VCaP (cell line): Measurements from ENCODE around the gene RAD50.

ENCODE experiments used
- H3K27ac ChIP-seq: fragments of 450-650 bp; 2 replicates; pipeline ENCODE4 v1.5.1; 2017
- CTCF ChIP-seq: fragments of 450-650 bp; conservative IDR thresholded peaks from 2 replicates; pipeline ENCODE4 v1.5.1; 2017; ENCODE audit warnings: mild to moderate bottlenecking, moderate library complexity

Gene RAD50

GRCh38 chr5:132659598-132660493 lies 103.1 kb downstream of the RAD50 start:
- no peak for TF ChIP-seq CTCF
- H3K27ac ChIP-seq: no peak overlapping the region

- TF ChIP-seq CTCF: no peak
- no peak overlapping the region for H3K27ac ChIP-seq
These were observed 104.6 kb downstream of the RAD50 start for GRCh38 chr5:132661231-132662003.

GRCh38 chr5:132662004-132662401 lies 105.2 kb downstream of the RAD50 start:
- TF ChIP-seq CTCF: no peak
- no peak overlapping the region for H3K27ac ChIP-seq

GRCh38 chr5:132662925-132663770 lies 106.4 kb downstream of the RAD50 start:
- TF ChIP-seq CTCF: no peak
- H3K27ac ChIP-seq: no peak overlapping the region

- no peak overlapping the region for H3K27ac ChIP-seq
- TF ChIP-seq CTCF: no peak
These were observed 107.3 kb downstream of the RAD50 start for GRCh38 chr5:132663771-132664695.

- TF ChIP-seq CTCF: no peak
- no peak overlapping the region for H3K27ac ChIP-seq
These were observed 108.0 kb downstream of the RAD50 start for GRCh38 chr5:132664696-132665209.
